ENCODE data around the gene RBM7. TPM values are rescaled to one million over a fixed set of nuclear protein-coding genes. Genes with fewer than 3 reads are reported as not detected.

The RBM7 gene
- total RNA-seq, 4 donors from 2014 or later = 12.4 to 25.6 (median 19.3) TPM

GRCh38 chr11:114362326-114362725, 38.1 kb upstream of the RBM7 start:
- Histone ChIP-seq H3K27me3 (no peaks in the 10 kb centered on the region), H3K36me3 (no peaks in the 10 kb centered on the region), H3K4me1 (no peaks in the 10 kb centered on the region), H3K9me3 (no peaks in the 10 kb centered on the region), H3K27ac (no peak overlapping the region), H3K4me3 (no peak overlapping the region)
- no peak for DNase-seq
- TF ChIP-seq POLR2A (IDR thresholded peaks at IDR 0.05) = no peak
- TF ChIP-seq CTCF (IDR thresholded peaks at IDR 0.05) = no peak

GRCh38 chr11:114362958-114363357, 37.5 kb upstream of the RBM7 start:
- no peak for TF ChIP-seq POLR2A (IDR thresholded peaks at IDR 0.05)
- TF ChIP-seq CTCF (IDR thresholded peaks at IDR 0.05) = no peak
- Histone ChIP-seq H3K27me3 (no peaks in the 10 kb centered on the region), H3K27ac (no peak overlapping the region), H3K9me3 (no peaks in the 10 kb centered on the region), H3K4me1 (no peaks in the 10 kb centered on the region), H3K4me3 (no peak overlapping the region), H3K36me3 (no peaks in the 10 kb centered on the region)
- DNase-seq = no peak

- no peaks in the 10 kb centered on the region for H3K36me3 ChIP-seq
- H3K4me3 ChIP-seq = no peak overlapping the region
- no peak overlapping the region for H3K27ac ChIP-seq
- no peak for DNase-seq
- H3K9me3 ChIP-seq = no peaks in the 10 kb centered on the region
- H3K4me1 ChIP-seq = no peaks in the 10 kb centered on the region
- TF ChIP-seq POLR2A (IDR thresholded peaks at IDR 0.05) = no peak
- no peak for TF ChIP-seq CTCF (IDR thresholded peaks at IDR 0.05)
- no peaks in the 10 kb centered on the region for H3K27me3 ChIP-seq
These were observed 33.9 kb upstream of the RBM7 start for GRCh38 chr11:114366331-114367243.

GRCh38 chr11:114367244-114367957, 33.1 kb upstream of the RBM7 start:
- H3K4me1 ChIP-seq = no peaks in the 10 kb centered on the region
- TF ChIP-seq CTCF (IDR thresholded peaks at IDR 0.05) (no peak), POLR2A (IDR thresholded peaks at IDR 0.05) (no peak)
- no peak overlapping the region for H3K4me3 ChIP-seq
- H3K36me3 ChIP-seq = no peaks in the 10 kb centered on the region
- no peaks in the 10 kb centered on the region for H3K9me3 ChIP-seq
- no peak for DNase-seq
- H3K27ac ChIP-seq = no peak overlapping the region
- H3K27me3 ChIP-seq = no peaks in the 10 kb centered on the region

GRCh38 chr11:114368918-114369680, 31.4 kb upstream of the RBM7 start:
- no peaks in the 10 kb centered on the region for H3K27me3 ChIP-seq
- H3K4me3 ChIP-seq = no peak overlapping the region
- no peak for TF ChIP-seq POLR2A (IDR thresholded peaks at IDR 0.05)
- TF ChIP-seq CTCF (IDR thresholded peaks at IDR 0.05) = no peak
- DNase-seq = no peak
- H3K9me3 ChIP-seq = no peaks in the 10 kb centered on the region
- H3K27ac ChIP-seq = no peak overlapping the region
- no peaks in the 10 kb centered on the region for H3K4me1 ChIP-seq
- H3K36me3 ChIP-seq = no peaks in the 10 kb centered on the region
